Left lung (tissue), 10 donors: ENCODE results near the gene MAP3K21. TPM values are rescaled to one million over a fixed set of nuclear protein-coding genes. Genes with fewer than 3 reads are reported as not detected.

Source experiments
- ATAC-seq: fragments of 200-7000 bp; cut with Tn5 transposase; one replicate; pipeline ENCODE4 v1.9.1; 2020; ENCODE audit warnings: moderate library complexity
- DNase-seq, 4 donors: peaks; one replicate each; pipeline ENCODE4 v3.0.0-alpha.2; 2013 to 2020
- H3K27ac ChIP-seq, 2 donors: fragments of 200-600 bp; sonication (generic) in 1 of 2; one replicate each; pipeline versions ENCODE4 v1.5.0 to v1.8.0; 2020 to 2021
- H3K27me3 ChIP-seq, 2 donors: fragments of 200-600 bp; sonication (generic) in 1 of 2; one replicate each; pipeline versions ENCODE4 v1.5.0 to v1.8.0; 2020 to 2021
- H3K36me3 ChIP-seq, 2 donors: fragments of 200-600 bp; sonication (generic) in 1 of 2; one replicate each; pipeline versions ENCODE4 v1.5.0 to v1.8.0; 2020 to 2021
- H3K4me1 ChIP-seq, 2 donors: fragments of 200-600 bp; one replicate each; pipeline ENCODE4 v1.8.0; 2021
- H3K4me3 ChIP-seq, 2 donors: fragments of 200-600 bp; sonication (generic) in 1 of 2; one replicate each; pipeline versions ENCODE4 v1.5.0 to v1.8.0; 2020 to 2021; ENCODE audit warnings: mild to moderate bottlenecking in 1 of 2
- H3K9me3 ChIP-seq, 2 donors: fragments of 200-600 bp; sonication (generic) in 1 of 2; one replicate each; pipeline versions ENCODE4 v1.5.0 to v1.8.0; 2020 to 2021
- intact Hi-C, 2 donors: fragments of 100-400 bp; cut with DNase I; formaldehyde crosslinking; loops; one replicate each; pipeline versions ENCODE4 v1.11.2 to v1.14.2; 2022
- polyA plus RNA-seq, 6 donors: library from polyadenylated mRNA; unstranded; fragments of 120-200 nt; gene quantifications; one replicate each; pipeline ENCODE4 v1.2.1, GENCODE V29; 2013; ENCODE audit not compliant: insufficient read length in 6 of 6
- total RNA-seq, 2 donors: library from RNA; stranded (reverse); fragmentation: NEBNext Ultra II Directional; extraction: Animal tissue kit (Norgen Biotek cat#: 25700); gene quantifications; one replicate each; pipeline ENCODE4 v1.2.1, GENCODE V29; 2021
- TF ChIP-seq, protein P1 (sequence below), 2 donors: fragments of 200-600 bp; sonication (generic) in 1 of 2; IDR thresholded peaks; one replicate each; pipeline versions ENCODE4 v1.5.0 to v1.8.0; 2021; ENCODE audit warnings: antibody characterized with exemption in 2 of 2
- donor health status: DM: no; HTN: yes; CAD: no.
- donor health status: DM: no; HTN: no; CAD: no.

The MAP3K21 gene
- total and polyA plus RNA-seq, 8 donors = 6.0 to 30.4 (median 24.1) TPM

DNA sequence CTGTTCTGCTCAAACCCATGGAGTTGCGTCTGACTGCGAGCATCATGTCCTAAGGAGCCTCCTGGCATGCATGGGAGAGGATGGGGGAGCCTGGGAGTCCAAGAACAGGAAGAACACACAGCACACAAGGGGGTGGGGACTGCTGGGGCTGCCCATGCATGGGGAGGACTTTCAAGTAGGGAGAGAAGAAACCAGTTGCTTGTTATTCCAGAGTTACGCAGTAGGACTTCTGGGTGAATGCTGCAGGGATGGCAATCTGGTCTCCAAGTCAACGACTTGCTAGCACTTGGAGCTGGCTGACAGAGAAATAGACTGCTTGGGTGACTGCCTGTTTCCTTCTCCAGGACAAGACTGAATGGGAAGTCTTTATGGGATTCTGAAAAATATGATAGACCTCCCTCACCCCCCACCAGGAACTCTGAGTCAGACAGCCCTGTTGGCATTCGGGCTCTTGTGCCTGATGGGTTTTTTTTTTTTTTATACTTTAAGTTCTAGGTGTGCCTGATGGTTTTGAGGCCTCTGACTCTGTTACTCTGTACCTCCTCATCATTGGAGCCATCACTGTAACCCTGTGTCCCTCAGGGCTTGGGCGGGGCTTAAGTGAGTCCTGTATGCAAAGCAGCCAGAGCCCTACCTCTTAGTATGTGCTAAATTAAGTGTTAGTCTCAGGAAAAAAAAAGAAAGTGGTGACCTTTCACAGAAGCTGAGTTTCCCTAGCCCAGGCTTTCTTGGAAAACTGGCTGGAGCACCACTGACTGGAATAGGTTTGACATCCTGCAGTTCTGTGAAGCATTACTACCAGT, 30.3 kb downstream of the MAP3K21 start:
- Histone ChIP-seq H3K36me3 (no peaks in the 10 kb centered on the region), H3K9me3 (no peaks in the 10 kb centered on the region), H3K27me3 (no peaks in the 10 kb centered on the region), H3K4me3 (no peak overlapping the region), H3K4me1 (no peaks in the 10 kb centered on the region), H3K27ac (no peak overlapping the region)
- intact Hi-C loops = no loop called here
- ATAC-seq (no peak), DNase-seq (no peak)
- TF ChIP-seq, protein P1, sequence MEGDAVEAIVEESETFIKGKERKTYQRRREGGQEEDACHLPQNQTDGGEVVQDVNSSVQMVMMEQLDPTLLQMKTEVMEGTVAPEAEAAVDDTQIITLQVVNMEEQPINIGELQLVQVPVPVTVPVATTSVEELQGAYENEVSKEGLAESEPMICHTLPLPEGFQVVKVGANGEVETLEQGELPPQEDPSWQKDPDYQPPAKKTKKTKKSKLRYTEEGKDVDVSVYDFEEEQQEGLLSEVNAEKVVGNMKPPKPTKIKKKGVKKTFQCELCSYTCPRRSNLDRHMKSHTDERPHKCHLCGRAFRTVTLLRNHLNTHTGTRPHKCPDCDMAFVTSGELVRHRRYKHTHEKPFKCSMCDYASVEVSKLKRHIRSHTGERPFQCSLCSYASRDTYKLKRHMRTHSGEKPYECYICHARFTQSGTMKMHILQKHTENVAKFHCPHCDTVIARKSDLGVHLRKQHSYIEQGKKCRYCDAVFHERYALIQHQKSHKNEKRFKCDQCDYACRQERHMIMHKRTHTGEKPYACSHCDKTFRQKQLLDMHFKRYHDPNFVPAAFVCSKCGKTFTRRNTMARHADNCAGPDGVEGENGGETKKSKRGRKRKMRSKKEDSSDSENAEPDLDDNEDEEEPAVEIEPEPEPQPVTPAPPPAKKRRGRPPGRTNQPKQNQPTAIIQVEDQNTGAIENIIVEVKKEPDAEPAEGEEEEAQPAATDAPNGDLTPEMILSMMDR (IDR thresholded peaks at IDR 0.05) = no peak

- peak; percentile 73 for ATAC-seq
- no peaks in the 10 kb centered on the region for H3K36me3 ChIP-seq
- H3K4me1 ChIP-seq = no peaks in the 10 kb centered on the region
- no peaks in the 10 kb centered on the region for H3K9me3 ChIP-seq
- peak overlapping the region in 1 of 2 donors; percentile 40 for H3K27ac ChIP-seq
- no peaks in the 10 kb centered on the region for H3K27me3 ChIP-seq
- TF ChIP-seq, protein P1 (IDR thresholded peaks at IDR 0.05) = no peak
- peak in 1 of 4 donors; percentile 31 for DNase-seq
- no peak overlapping the region for H3K4me3 ChIP-seq
- intact Hi-C loops = no loop called here
Observed at GRCh38 chr1:233359431-233359830, 31.9 kb downstream of the MAP3K21 start.

GRCh38 chr1:233359905-233360304, 32.4 kb downstream of the MAP3K21 start:
- Histone ChIP-seq H3K4me1 (no peaks in the 10 kb centered on the region), H3K9me3 (no peaks in the 10 kb centered on the region), H3K36me3 (no peaks in the 10 kb centered on the region), H3K27me3 (no peaks in the 10 kb centered on the region), H3K27ac (peak overlapping the region in 1 of 2 donors; percentile 40), H3K4me3 (no peak overlapping the region)
- intact Hi-C loops = no loop called here
- DNase-seq = no peak
- TF ChIP-seq, protein P1 (IDR thresholded peaks at IDR 0.05) = no peak
- ATAC-seq = no peak

GRCh38 chr1:233360525-233361102, 33.1 kb downstream of the MAP3K21 start:
- ATAC-seq (peak; percentile 69), DNase-seq (no peak)
- H3K36me3 ChIP-seq = no peaks in the 10 kb centered on the region
- H3K4me1 ChIP-seq = no peaks in the 10 kb centered on the region
- no peaks in the 10 kb centered on the region for H3K27me3 ChIP-seq
- no peak overlapping the region for H3K27ac ChIP-seq
- no peaks in the 10 kb centered on the region for H3K9me3 ChIP-seq
- intact Hi-C loops = no loop called here
- H3K4me3 ChIP-seq = no peak overlapping the region
- TF ChIP-seq, protein P1 (IDR thresholded peaks at IDR 0.05) = no peak

DNA sequence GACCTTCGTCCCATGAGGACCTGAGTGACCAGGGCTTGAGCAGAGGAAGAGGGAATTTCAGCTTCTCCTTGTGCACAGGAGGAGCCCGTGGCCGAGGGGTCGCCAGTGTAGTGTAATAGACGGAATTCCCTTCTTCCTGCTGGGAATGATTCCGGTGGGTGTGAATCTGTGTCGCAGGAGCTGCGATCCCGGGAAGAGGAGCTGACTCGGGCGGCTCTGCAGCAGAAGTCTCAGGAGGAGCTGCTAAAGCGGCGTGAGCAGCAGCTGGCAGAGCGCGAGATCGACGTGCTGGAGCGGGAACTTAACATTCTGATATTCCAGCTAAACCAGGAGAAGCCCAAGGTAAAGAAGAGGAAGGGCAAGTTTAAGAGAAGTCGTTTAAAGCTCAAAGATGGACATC, 34.4 kb downstream of the MAP3K21 start:
- Histone ChIP-seq H3K27me3 (no peaks in the 10 kb centered on the region), H3K4me1 (peaks cover 0 to 5% of the 10 kb centered on the region in 2 donors), H3K9me3 (no peaks in the 10 kb centered on the region), H3K27ac (no peak overlapping the region), H3K36me3 (no peaks in the 10 kb centered on the region), H3K4me3 (no peak overlapping the region)
- no peak for ATAC-seq
- intact Hi-C loops = no loop called here
- TF ChIP-seq, protein P1 (IDR thresholded peaks at IDR 0.05) = no peak
- DNase-seq = peak in 1 of 4 donors; percentile 18
